GM18517 (cell line): ENCODE measurements around the gene DRD3.

Source experiments
- ATAC-seq: cut with Tn5 transposase; IDR thresholded peaks from one replicate; pipeline ENCODE4 v1.9.1; 2021; ENCODE audit warnings: mild to moderate bottlenecking, moderate library complexity; ENCODE audit not compliant: unreplicated experiment

The DRD3 gene

GRCh38 chr3:114186501-114186900, 7.6 kb upstream of the DRD3 start:
- no peak for ATAC-seq

- no peak for ATAC-seq
Observed at GRCh38 chr3:114179575-114179974, 723 bp upstream of the DRD3 start.

- no peak for ATAC-seq
Observed at GRCh38 chr3:114176890-114177289, 2.0 kb downstream of the DRD3 start.

GRCh38 chr3:114176487-114176886, 2.4 kb downstream of the DRD3 start:
- no peak for ATAC-seq

GRCh38 chr3:114175204-114175987, 3.5 kb downstream of the DRD3 start:
- ATAC-seq: no peak

- ATAC-seq: no peak
Observed at GRCh38 chr3:114171677-114172076, 7.2 kb downstream of the DRD3 start.

- no peak for ATAC-seq
Observed at GRCh38 chr3:114168150-114168549, 10.7 kb downstream of the DRD3 start.

- no peak for ATAC-seq
Observed at GRCh38 chr3:114157321-114157720, 21.5 kb downstream of the DRD3 start.

- ATAC-seq: no peak
Observed at GRCh38 chr3:114155370-114155821, 23.5 kb downstream of the DRD3 start.

- no peak for ATAC-seq
Observed at GRCh38 chr3:114154321-114154821, 24.5 kb downstream of the DRD3 start.

GRCh38 chr3:114152519-114153151, 26.2 kb downstream of the DRD3 start:
- peak; percentile 91 for ATAC-seq

- ATAC-seq: no peak
Observed at GRCh38 chr3:114151091-114151490, 27.8 kb downstream of the DRD3 start.

- no peak for ATAC-seq
Observed at GRCh38 chr3:114147251-114147650, 31.6 kb downstream of the DRD3 start.

GRCh38 chr3:114144909-114145688, 33.8 kb downstream of the DRD3 start:
- no peak for ATAC-seq

GRCh38 chr3:114143817-114144216, 35.0 kb downstream of the DRD3 start:
- no peak for ATAC-seq

- ATAC-seq: no peak
Observed at GRCh38 chr3:114139836-114140235, 39.0 kb downstream of the DRD3 start.

GRCh38 chr3:114133947-114134346, 44.9 kb downstream of the DRD3 start:
- no peak for ATAC-seq

GRCh38 chr3:114132500-114132899, 46.4 kb downstream of the DRD3 start:
- ATAC-seq: no peak

- ATAC-seq: no peak
Observed at GRCh38 chr3:114128826-114129225, 50.0 kb downstream of the DRD3 start.

GRCh38 chr3:114128231-114128630, 50.6 kb downstream of the DRD3 start:
- ATAC-seq: no peak

GRCh38 chr3:114127517-114127916, 51.3 kb downstream of the DRD3 start:
- ATAC-seq: no peak
